Endodermal cell (in vitro differentiated cells): Measurements from ENCODE around the gene FER1L5. TPM values are rescaled to one million over a fixed set of nuclear protein-coding genes. Genes with fewer than 3 reads are reported as not detected.

Source experiments
- DNase-seq: peaks from one replicate; pipeline ENCODE4 v3.0.0-alpha.2; 2017
- H3K27ac ChIP-seq: 2 replicates; pipeline ENCODE4 v1.5.1; 2013; ENCODE audit warnings: mild to moderate bottlenecking, low read depth, low read length, moderate library complexity
- H3K27me3 ChIP-seq: 2 replicates; pipeline ENCODE4 v1.6.1; 2013; ENCODE audit warnings: mild to moderate bottlenecking, low read length, moderate library complexity; ENCODE audit not compliant: insufficient read depth, control insufficient read depth, poor library complexity, severe bottlenecking
- H3K36me3 ChIP-seq: 2 replicates; pipeline ENCODE4 v1.7.0; 2013; ENCODE audit warnings: mild to moderate bottlenecking, low read length, moderate library complexity; ENCODE audit not compliant: control insufficient read depth, insufficient read depth
- H3K4me1 ChIP-seq: one replicate; pipeline ENCODE4 v1.7.0; 2013; ENCODE audit warnings: low read length; ENCODE audit not compliant: control insufficient read depth, insufficient read depth
- H3K4me3 ChIP-seq: 2 replicates; pipeline ENCODE4 v1.5.1; 2013; ENCODE audit warnings: mild to moderate bottlenecking, low read length, moderate library complexity
- H3K9ac ChIP-seq: 2 replicates; pipeline ENCODE4 v1.6.1; 2013; ENCODE audit warnings: mild to moderate bottlenecking, low read length, moderate library complexity; ENCODE audit not compliant: poor library complexity, severe bottlenecking; ENCODE audit errors: extremely low read depth
- H3K9me3 ChIP-seq: 2 replicates; pipeline ENCODE4 v1.6.1; 2013; ENCODE audit warnings: mild to moderate bottlenecking, low read length, moderate library complexity; ENCODE audit not compliant: control insufficient read depth
- H3K27ac Mint-ChIP-seq: 2 replicates; pipeline ENCODE4 v1.8.0; 2020; ENCODE audit warnings: mixed read lengths
- H3K27me3 Mint-ChIP-seq: 2 replicates; pipeline ENCODE4 v1.8.0; 2021; ENCODE audit warnings: mild to moderate bottlenecking, mixed read lengths; ENCODE audit not compliant: insufficient read depth
- H3K36me3 Mint-ChIP-seq: 2 replicates; pipeline ENCODE4 v1.8.0; 2020; ENCODE audit warnings: low read depth, mixed read lengths
- H3K4me1 Mint-ChIP-seq: 2 replicates; pipeline ENCODE4 v1.8.0; 2020; ENCODE audit warnings: mixed read lengths
- H3K4me3 Mint-ChIP-seq: 2 replicates; pipeline ENCODE4 v1.8.0; 2020; ENCODE audit warnings: mild to moderate bottlenecking, moderate library complexity, mixed read lengths
- H3K9me3 Mint-ChIP-seq: 2 replicates; pipeline ENCODE4 v1.8.0; 2020; ENCODE audit warnings: mild to moderate bottlenecking, mixed read lengths
- WGBS, 2 experiments: methylation state at CpG; one replicate each; pipeline versions ENCODE4 v1.1.5 to v1.1.7; 2013; ENCODE audit warnings: missing lambda C conversion rate in 2 of 2, mixed read lengths in 1 of 2; ENCODE audit not compliant: insufficient coverage in 1 of 2, insufficient read length in 1 of 2; 5-methylcytosine and 5-hydroxymethylcytosine counted together
- total RNA-seq, 2 donors: library from RNA; stranded (reverse); fragmentation: NEBNext Ultra II Directional in 1 of 2; extraction: Animal tissue kit (Norgen Biotek cat#: 25700) in 1 of 2; gene quantifications; 2 replicates in 1 of 2; 3 replicates in 1 of 2; pipeline ENCODE4 v1.2.1, GENCODE V29; 2021
- TF ChIP-seq, protein P1 (sequence below): fragments of 200-600 bp; sonication (generic); conservative IDR thresholded peaks from 2 replicates; pipeline ENCODE4 v1.5.0; 2021; ENCODE audit warnings: antibody characterized with exemption, mild to moderate bottlenecking

FER1L5 gene
- total RNA-seq, 2 donors from 2014 or later = 0.35 to 1.7 TPM

DNA sequence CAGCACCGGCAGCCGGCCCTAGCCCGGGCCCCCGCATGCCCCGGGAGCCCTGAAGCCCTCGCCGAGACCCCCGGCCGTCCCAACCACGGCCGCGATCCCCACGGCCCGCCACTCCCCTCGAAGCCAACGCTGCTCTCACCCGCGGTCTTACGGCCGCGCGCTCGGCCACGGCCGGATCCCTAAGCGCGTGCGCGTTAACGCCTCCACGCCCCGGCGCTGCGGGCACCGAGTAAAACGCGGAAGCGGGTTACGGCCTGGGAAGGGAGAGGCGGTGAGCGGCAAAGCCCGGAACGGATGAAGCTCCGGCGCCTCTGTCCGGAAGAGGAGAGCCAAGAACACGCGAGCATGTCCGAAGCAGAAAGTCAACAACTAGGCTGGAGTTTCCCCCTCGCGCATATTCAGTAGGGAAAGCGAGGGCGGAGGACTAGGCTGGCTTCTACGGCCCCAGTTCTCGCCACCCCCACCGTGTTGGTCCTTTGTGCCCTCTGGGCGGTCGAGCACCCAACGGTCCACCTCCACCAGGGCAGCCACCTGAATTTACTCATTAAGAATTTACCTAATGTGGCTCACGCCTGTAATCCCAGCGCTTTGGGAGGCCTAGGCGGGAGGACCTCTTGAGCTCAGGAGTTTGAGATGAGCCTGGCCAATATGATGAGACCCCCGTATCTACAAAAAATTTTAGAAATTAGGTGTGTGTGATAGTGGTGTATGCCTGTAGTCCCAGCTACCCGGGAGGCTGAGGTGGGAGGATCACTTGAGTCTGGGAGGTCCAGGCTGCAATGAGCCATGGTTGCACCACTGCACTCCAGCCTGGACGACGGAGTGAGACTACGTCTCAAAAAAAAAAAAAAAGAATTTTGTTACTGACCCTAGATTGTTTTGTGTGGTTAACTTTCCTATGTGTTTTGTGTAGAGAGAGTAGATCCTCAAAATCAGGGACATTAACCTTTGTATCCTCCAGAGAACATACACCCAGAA is 4.1 kb upstream of the FER1L5 start, which contains the start of gene KANSL3:
KANSL3 (minus strand) TSS at position 169 of the 978 bp plus-strand sequence. CDS start 1,177 bp downstream, outside the sequence.
- Mint-ChIP-seq H3K27ac (peak within 1 kb of the TSS; percentile 87), H3K4me1 (peaks cover 15% of the 10 kb centered on the region), H3K27me3 (peaks cover 8% of the 10 kb centered on the region), H3K4me3 (peak within 1 kb of the TSS; percentile 86), H3K36me3 (peaks cover 18% of the 10 kb centered on the region), H3K9me3 (no peaks in the 10 kb centered on the region)
- DNase-seq = peak; percentile 96
- Histone ChIP-seq H3K9ac (peak within 1 kb of the TSS; percentile 74), H3K36me3 (peaks cover 25% of the 10 kb centered on the region), H3K4me1 (peaks cover 7% of the 10 kb centered on the region), H3K27me3 (no peaks in the 10 kb centered on the region), H3K4me3 (peak within 1 kb of the TSS; percentile 98), H3K27ac (no peak within 1 kb of the TSS), H3K9me3 (no peaks in the 10 kb centered on the region)
- WGBS, 2 experiments = 11 to 12% methylated on average over 29 to 67 of the region's 67 CpGs
- TF ChIP-seq, protein P1, sequence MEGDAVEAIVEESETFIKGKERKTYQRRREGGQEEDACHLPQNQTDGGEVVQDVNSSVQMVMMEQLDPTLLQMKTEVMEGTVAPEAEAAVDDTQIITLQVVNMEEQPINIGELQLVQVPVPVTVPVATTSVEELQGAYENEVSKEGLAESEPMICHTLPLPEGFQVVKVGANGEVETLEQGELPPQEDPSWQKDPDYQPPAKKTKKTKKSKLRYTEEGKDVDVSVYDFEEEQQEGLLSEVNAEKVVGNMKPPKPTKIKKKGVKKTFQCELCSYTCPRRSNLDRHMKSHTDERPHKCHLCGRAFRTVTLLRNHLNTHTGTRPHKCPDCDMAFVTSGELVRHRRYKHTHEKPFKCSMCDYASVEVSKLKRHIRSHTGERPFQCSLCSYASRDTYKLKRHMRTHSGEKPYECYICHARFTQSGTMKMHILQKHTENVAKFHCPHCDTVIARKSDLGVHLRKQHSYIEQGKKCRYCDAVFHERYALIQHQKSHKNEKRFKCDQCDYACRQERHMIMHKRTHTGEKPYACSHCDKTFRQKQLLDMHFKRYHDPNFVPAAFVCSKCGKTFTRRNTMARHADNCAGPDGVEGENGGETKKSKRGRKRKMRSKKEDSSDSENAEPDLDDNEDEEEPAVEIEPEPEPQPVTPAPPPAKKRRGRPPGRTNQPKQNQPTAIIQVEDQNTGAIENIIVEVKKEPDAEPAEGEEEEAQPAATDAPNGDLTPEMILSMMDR = no peak

DNA sequence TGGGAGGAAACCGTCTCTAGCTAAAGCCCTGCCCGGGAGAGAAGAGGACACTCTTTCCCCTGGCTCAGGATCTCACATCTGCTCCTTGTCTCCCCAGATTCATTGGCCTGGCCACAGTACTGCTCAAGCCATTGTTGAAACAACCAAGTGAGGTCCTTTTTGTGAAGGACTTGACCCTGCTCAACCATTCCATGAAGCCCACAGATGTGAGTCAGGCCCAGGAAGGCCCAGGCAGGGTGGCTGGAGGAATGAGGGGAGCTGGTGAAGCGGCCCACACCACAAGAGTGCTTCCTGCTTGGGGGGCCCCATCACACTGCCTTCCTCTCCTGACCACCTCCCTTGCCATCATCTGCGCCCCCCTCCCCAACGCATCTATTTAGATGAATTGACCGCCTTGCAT is 5.1 kb downstream of the FER1L5 start:
- Mint-ChIP-seq H3K27ac (no peak overlapping the region), H3K27me3 (peaks cover 4% of the 10 kb centered on the region), H3K4me1 (no peaks in the 10 kb centered on the region), H3K9me3 (no peaks in the 10 kb centered on the region), H3K4me3 (no peak overlapping the region), H3K36me3 (no peaks in the 10 kb centered on the region)
- H3K27me3 ChIP-seq = no peaks in the 10 kb centered on the region
- H3K4me3 ChIP-seq = no peak overlapping the region
- no peaks in the 10 kb centered on the region for H3K4me1 ChIP-seq
- no peaks in the 10 kb centered on the region for H3K9me3 ChIP-seq
- no peaks in the 10 kb centered on the region for H3K36me3 ChIP-seq
- WGBS, 2 experiments = 91 to 93% methylated on average over 4 to 6 of the region's 6 CpGs
- H3K27ac ChIP-seq = no peak overlapping the region
- no peak overlapping the region for H3K9ac ChIP-seq
- TF ChIP-seq, protein P1 = no peak
- no peak for DNase-seq

DNA sequence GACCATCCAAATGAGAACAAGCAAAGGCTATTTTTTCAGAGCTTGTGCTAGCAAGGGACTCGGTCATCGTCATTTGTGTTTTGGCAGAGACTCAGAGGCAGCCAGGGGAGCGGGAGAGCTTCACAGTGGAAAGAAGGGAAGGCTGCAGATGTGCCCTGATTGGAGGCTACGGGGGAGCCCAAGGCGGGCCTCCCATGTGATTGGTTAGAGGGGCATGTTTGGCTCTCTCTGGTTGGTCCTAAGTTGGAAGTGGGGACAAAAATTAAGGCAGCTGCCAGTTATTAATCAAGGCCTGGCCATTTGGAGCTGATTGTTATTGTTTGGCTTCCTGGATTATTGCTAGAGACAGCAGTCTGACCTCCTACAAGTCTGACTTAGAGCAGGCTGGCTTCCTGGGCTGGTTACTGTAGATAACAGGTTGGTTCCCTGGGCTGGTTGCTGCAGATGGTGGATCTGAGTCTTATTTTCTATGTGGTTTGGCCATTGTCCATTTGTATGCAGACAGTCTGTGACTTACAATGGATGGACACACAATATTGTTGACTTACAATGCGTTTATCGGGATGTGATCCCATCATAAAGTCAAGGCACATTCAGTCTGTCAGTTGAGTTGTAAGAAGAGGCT is 5.9 kb downstream of the FER1L5 start:
- Mint-ChIP-seq H3K9me3 (no peaks in the 10 kb centered on the region), H3K27me3 (peaks cover 4% of the 10 kb centered on the region), H3K4me3 (no peak overlapping the region), H3K36me3 (no peaks in the 10 kb centered on the region), H3K4me1 (no peaks in the 10 kb centered on the region), H3K27ac (no peak overlapping the region)
- Histone ChIP-seq H3K27ac (no peak overlapping the region), H3K4me3 (no peak overlapping the region), H3K4me1 (no peaks in the 10 kb centered on the region), H3K9ac (no peak overlapping the region), H3K9me3 (no peaks in the 10 kb centered on the region), H3K36me3 (no peaks in the 10 kb centered on the region), H3K27me3 (no peaks in the 10 kb centered on the region)
- 93 to 94% methylated on average over 5 to 7 of the region's 7 CpGs for WGBS, 2 experiments
- no peak for DNase-seq
- TF ChIP-seq, protein P1 = no peak
